HG03460 (cell line): Measurements from ENCODE around the gene ID3.

Experiments used
- ATAC-seq: cut with Tn5 transposase; IDR thresholded peaks from one replicate; pipeline ENCODE4 v1.9.1; 2021; ENCODE audit not compliant: unreplicated experiment

Gene ID3

GRCh38 chr1:23528250-23528978 lies 30.9 kb downstream of the ID3 start:
- ATAC-seq = peak; percentile 48

- no peak for ATAC-seq
These were observed 31.4 kb downstream of the ID3 start for GRCh38 chr1:23527900-23528249.

- ATAC-seq = no peak
These were observed 31.9 kb downstream of the ID3 start for GRCh38 chr1:23527366-23527765.

- no peak for ATAC-seq
These were observed 32.8 kb downstream of the ID3 start for GRCh38 chr1:23526329-23527041.

- ATAC-seq = no peak
These were observed 33.6 kb downstream of the ID3 start for GRCh38 chr1:23525558-23526250.

- ATAC-seq = no peak
These were observed 34.4 kb downstream of the ID3 start for GRCh38 chr1:23524716-23525401.

- ATAC-seq = no peak
These were observed 35.1 kb downstream of the ID3 start for GRCh38 chr1:23524163-23524562.

GRCh38 chr1:23522244-23522982 lies 36.9 kb downstream of the ID3 start:
- no peak for ATAC-seq

- no peak for ATAC-seq
These were observed 37.7 kb downstream of the ID3 start for GRCh38 chr1:23521588-23521987.

- no peak for ATAC-seq
These were observed 41.7 kb downstream of the ID3 start for GRCh38 chr1:23517581-23517980.

GRCh38 chr1:23515905-23516304 lies 43.4 kb downstream of the ID3 start:
- no peak for ATAC-seq

GRCh38 chr1:23514111-23514679 lies 45.1 kb downstream of the ID3 start:
- no peak for ATAC-seq

GRCh38 chr1:23509896-23510295 lies 49.4 kb downstream of the ID3 start:
- ATAC-seq = no peak
